ENCODE data around the gene ADAM12.

The ADAM12 gene

DNA sequence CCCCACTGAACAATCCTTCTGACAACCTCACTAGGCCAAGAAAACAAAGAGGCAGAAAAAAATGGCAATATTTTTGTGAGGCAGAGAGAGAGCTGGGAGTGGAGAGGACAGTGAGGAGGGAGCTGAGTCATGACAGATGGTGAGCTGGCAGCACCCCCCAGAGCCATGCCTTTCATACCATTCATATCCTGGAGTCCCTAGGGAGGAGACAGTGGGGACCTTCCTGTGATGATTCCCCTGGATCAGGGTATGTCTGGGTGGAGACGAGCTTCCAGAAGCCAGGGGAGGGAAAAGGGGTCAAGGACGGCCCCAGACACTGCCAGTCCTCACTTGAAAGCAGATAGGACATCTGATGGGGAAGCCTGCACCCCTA, 160.5 kb downstream of the ADAM12 start:
- DNase-seq (ENCODE audit: low spot score): no peak
- in situ Hi-C loops (cut with MboI; ENCODE audit: low pct_unique_long_range_greater_than_20kb, low sequenced_read_pairs, unreplicated experiment): no loop called here
- TF ChIP-seq CTCF (IDR thresholded peaks at IDR 0.05; ENCODE audit: extremely low read depth, insufficient read depth, missing control alignments): no peak

GRCh38 chr10:126226988-126227761, 161.1 kb downstream of the ADAM12 start:
- in situ Hi-C loops (cut with MboI; ENCODE audit: low pct_unique_long_range_greater_than_20kb, low sequenced_read_pairs, unreplicated experiment): no loop called here
- no peak for DNase-seq (ENCODE audit: low spot score)
- no peak for TF ChIP-seq CTCF (IDR thresholded peaks at IDR 0.05; ENCODE audit: extremely low read depth, insufficient read depth, missing control alignments)

- TF ChIP-seq CTCF (IDR thresholded peaks at IDR 0.05; ENCODE audit: extremely low read depth, insufficient read depth, missing control alignments): no peak
- in situ Hi-C loops (cut with MboI; ENCODE audit: low pct_unique_long_range_greater_than_20kb, low sequenced_read_pairs, unreplicated experiment): no loop called here
- DNase-seq (ENCODE audit: low spot score): no peak
Measured at GRCh38 chr10:126226205-126226604, 162.1 kb downstream of the ADAM12 start.

DNA sequence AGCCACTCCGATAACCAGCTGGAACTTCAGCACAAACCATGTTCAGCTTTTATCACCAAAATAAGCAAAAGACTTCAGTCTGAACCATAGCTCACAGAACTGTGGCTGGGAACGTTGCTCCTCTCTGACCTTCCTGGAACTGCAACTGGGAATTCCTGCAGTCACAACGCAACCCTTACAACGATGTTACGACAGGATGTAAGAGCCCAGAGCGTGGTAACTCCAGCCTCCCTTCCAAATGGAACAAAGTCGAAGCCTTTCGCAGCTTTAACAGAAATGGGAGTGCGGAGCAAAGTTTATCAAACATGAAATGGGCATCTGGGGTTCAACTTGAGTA, 162.6 kb downstream of the ADAM12 start:
- TF ChIP-seq CTCF (IDR thresholded peaks at IDR 0.05; ENCODE audit: extremely low read depth, insufficient read depth, missing control alignments): no peak
- in situ Hi-C loops (cut with MboI; ENCODE audit: low pct_unique_long_range_greater_than_20kb, low sequenced_read_pairs, unreplicated experiment): no loop called here
- no peak for DNase-seq (ENCODE audit: low spot score)

GRCh38 chr10:126224967-126225671, 163.2 kb downstream of the ADAM12 start:
- in situ Hi-C loops (cut with MboI; ENCODE audit: low pct_unique_long_range_greater_than_20kb, low sequenced_read_pairs, unreplicated experiment): no loop called here
- no peak for TF ChIP-seq CTCF (IDR thresholded peaks at IDR 0.05; ENCODE audit: extremely low read depth, insufficient read depth, missing control alignments)
- no peak for DNase-seq (ENCODE audit: low spot score)

- in situ Hi-C loops (cut with MboI; ENCODE audit: low pct_unique_long_range_greater_than_20kb, low sequenced_read_pairs, unreplicated experiment): no loop called here
- TF ChIP-seq CTCF (IDR thresholded peaks at IDR 0.05; ENCODE audit: extremely low read depth, insufficient read depth, missing control alignments): no peak
- no peak for DNase-seq (ENCODE audit: low spot score)
Measured at GRCh38 chr10:126223512-126224067, 164.7 kb downstream of the ADAM12 start.

Measured in GM13977 (cell line).